Stomach (tissue), 9 donors: ENCODE results near the gene SLC16A5. TPM values are rescaled to one million over a fixed set of nuclear protein-coding genes. Genes with fewer than 3 reads are reported as not detected.

Source experiments
- DNase-seq, 2 donors: peaks; one replicate each; pipeline versions ENCODE4 v3.0.0 to v3.0.0-alpha.2; 2013 to 2019
- H3K27ac ChIP-seq, 5 donors: fragments of 200-600 bp in 4 of 5; sonication (generic) in 4 of 5; one replicate each; pipeline ENCODE4 v1.5.1; 2013 to 2019; ENCODE audit warnings: mild to moderate bottlenecking in 1 of 5, moderate library complexity in 1 of 5
- H3K27me3 ChIP-seq, 3 donors: fragments of 200-600 bp; sonication (generic); one replicate each; pipeline ENCODE4 v1.5.1; 2017 to 2019; ENCODE audit warnings: mixed run types in 1 of 3
- H3K36me3 ChIP-seq, 4 donors: fragments of 200-600 bp; sonication (generic); 1 replicate in 3 of 4; 2 replicates in 1 of 4; pipeline ENCODE4 v1.5.1; 2016 to 2019
- H3K4me1 ChIP-seq, 4 donors: fragments of 200-600 bp; sonication (generic); one replicate each; pipeline ENCODE4 v1.5.1; 2016 to 2019
- H3K4me3 ChIP-seq, 4 donors: fragments of 200-600 bp; sonication (generic) in 3 of 4; one replicate each; pipeline ENCODE4 v1.5.1; 2016 to 2019; ENCODE audit warnings: mild to moderate bottlenecking in 1 of 4
- H3K9me3 ChIP-seq, 4 donors: fragments of 200-600 bp; sonication (generic); one replicate each; pipeline ENCODE4 v1.5.1; 2016 to 2019
- CTCF ChIP-seq, 7 experiments: fragments of 450-650 bp in 4 of 7; fragments of 200-600 bp in 3 of 7; sonication (generic) in 3 of 7; IDR thresholded peaks; one replicate each; pipeline ENCODE4 v1.5.1; 2016 to 2019; ENCODE audit warnings: antibody characterized with exemption in 7 of 7, control low read depth in 2 of 7, mild to moderate bottlenecking in 1 of 7
- EP300 ChIP-seq: sonication (generic); formaldehyde crosslinking; IDR thresholded peaks from one replicate; pipeline ENCODE4 v1.6.1; 2017; ENCODE audit warnings: antibody characterized with exemption
- POLR2A ChIP-seq, 4 donors: fragments of 450-650 bp; IDR thresholded peaks; one replicate each; pipeline ENCODE4 v1.6.1; 2016; ENCODE audit warnings: antibody characterized with exemption in 4 of 4, control low read depth in 2 of 4, mild to moderate bottlenecking in 1 of 4, moderate library complexity in 1 of 4
- POLR2AphosphoS5 ChIP-seq, 3 donors: sonication (generic); formaldehyde crosslinking; IDR thresholded peaks; one replicate each; pipeline ENCODE4 v1.6.1; 2016; ENCODE audit warnings: antibody characterized with exemption in 3 of 3
- WGBS, 5 donors: extraction: QIAGEN DNeasy Blood & Tissue Kit in 3 of 5; methylation state at CpG; one replicate each; pipeline versions ENCODE4 v1.1.5 to v1.1.7; 2013 to 2018; 5-methylcytosine and 5-hydroxymethylcytosine counted together
- intact Hi-C: fragments of 100-400 bp; cut with DNase I; formaldehyde crosslinking; loops from one replicate; pipeline ENCODE4 v1.15.1; 2023; ENCODE audit warnings: low total_unique reads
- polyA plus RNA-seq, 3 donors: library from polyadenylated mRNA; stranded (reverse); fragments of 200-250 nt; gene quantifications; one replicate each; pipeline ENCODE4 v1.2.3, GENCODE V29; 2013
- total RNA-seq, 5 donors: library from RNA; depleted of rRNA; stranded (reverse); fragments of >200 nt; gene quantifications; one replicate each; pipeline versions ENCODE4 v1.1.0 to v1.2.3, GENCODE V29; 2014 to 2016
- donor health status: healthy with polysubstance abuse.
- donor health status: Bipolar disorder and iron deficiency.
- donor health status: healthy.

Gene SLC16A5
- total and polyA plus RNA-seq, 8 donors: 6.8 to 132 (median 36.5) TPM

- no peak for DNase-seq
- H3K9me3 ChIP-seq: no peaks in the 10 kb centered on the region
- no peak for TF ChIP-seq POLR2AphosphoS5 (IDR thresholded peaks at IDR 0.05)
- TF ChIP-seq CTCF (IDR thresholded peaks at IDR 0.05): no peak
- no peak for TF ChIP-seq POLR2A (IDR thresholded peaks at IDR 0.05)
- no peak for TF ChIP-seq EP300
- WGBS, 5 donors: 82 to 91% (median 84%) methylated on average over 13 of the region's 13 CpGs
- intact Hi-C loops: no loop called here
- H3K36me3 ChIP-seq: peaks cover 29 to 78% (median 53%) of the 10 kb centered on the region in 4 donors
- H3K27me3 ChIP-seq: no peaks in the 10 kb centered on the region
- H3K4me1 ChIP-seq: peaks cover 0 to 25% (median 3%) of the 10 kb centered on the region in 4 donors
- H3K27ac ChIP-seq: no peak overlapping the region
- no peak overlapping the region for H3K4me3 ChIP-seq
These were observed 54.6 kb downstream of the SLC16A5 start for GRCh38 chr17:75142236-75142971.

GRCh38 chr17:75144816-75145512, 57.2 kb downstream of the SLC16A5 start:
- TF ChIP-seq CTCF (IDR thresholded peaks at IDR 0.05) (no peak), POLR2A (IDR thresholded peaks at IDR 0.05) (no peak), POLR2AphosphoS5 (IDR thresholded peaks at IDR 0.05) (no peak), EP300 (no peak)
- Histone ChIP-seq H3K27ac (no peak overlapping the region), H3K4me1 (peaks cover 0 to 39% (median 10%) of the 10 kb centered on the region in 4 donors), H3K4me3 (no peak overlapping the region), H3K36me3 (peaks cover 33 to 84% (median 62%) of the 10 kb centered on the region in 4 donors), H3K27me3 (no peaks in the 10 kb centered on the region), H3K9me3 (no peaks in the 10 kb centered on the region)
- intact Hi-C loops: no loop called here
- no peak for DNase-seq
- 88 to 93% (median 90%) methylated on average over 11 of the region's 11 CpGs for WGBS, 5 donors

- Histone ChIP-seq H3K4me1 (peaks cover 0 to 36% (median 10%) of the 10 kb centered on the region in 4 donors), H3K9me3 (no peaks in the 10 kb centered on the region), H3K27me3 (no peaks in the 10 kb centered on the region), H3K27ac (no peak overlapping the region), H3K36me3 (peaks cover 32 to 69% (median 52%) of the 10 kb centered on the region in 4 donors), H3K4me3 (no peak overlapping the region)
- WGBS, 5 donors: 81 to 85% (median 85%) methylated on average over 3 of the region's 3 CpGs
- DNase-seq: no peak
- TF ChIP-seq EP300 (no peak), POLR2AphosphoS5 (IDR thresholded peaks at IDR 0.05) (no peak), CTCF (IDR thresholded peaks at IDR 0.05) (no peak), POLR2A (IDR thresholded peaks at IDR 0.05) (no peak)
- intact Hi-C loops: no loop called here
These were observed 58.8 kb downstream of the SLC16A5 start for GRCh38 chr17:75146592-75146991.

GRCh38 chr17:75147878-75148546, 60.3 kb downstream of the SLC16A5 start:
- intact Hi-C loops: no loop called here
- H3K27me3 ChIP-seq: no peaks in the 10 kb centered on the region
- H3K27ac ChIP-seq: peak overlapping the region in 4 of 5 donors; percentile 29 to 74 (median 48)
- no peaks in the 10 kb centered on the region for H3K9me3 ChIP-seq
- peaks cover 26 to 56% (median 48%) of the 10 kb centered on the region in 4 donors for H3K36me3 ChIP-seq
- peak in 1 of 2 donors; percentile 51 for DNase-seq
- 64 to 77% (median 73%) methylated on average over 6 of the region's 6 CpGs for WGBS, 5 donors
- peaks cover 2 to 47% (median 14%) of the 10 kb centered on the region in 4 donors for H3K4me1 ChIP-seq
- no peak overlapping the region for H3K4me3 ChIP-seq
- TF ChIP-seq CTCF (IDR thresholded peaks at IDR 0.05) (no peak), POLR2A (IDR thresholded peaks at IDR 0.05) (no peak), EP300 (no peak), POLR2AphosphoS5 (IDR thresholded peaks at IDR 0.05) (peak in 1 of 3 donors; percentile 26)
